Mucosa of stomach (tissue), 1 donor: Measurements from ENCODE around the gene SNAI1.
"Not testable (repeated sequence)": the region's sequence is repeated elsewhere in the genome, so short reads cannot be mapped to it uniquely, and the experiment has no call there.

Source experiments
- H3K27me3 ChIP-seq: one replicate; pipeline ENCODE4 v1.7.0; 2013; ENCODE audit warnings: mild to moderate bottlenecking, low read length; ENCODE audit not compliant: control insufficient read depth, insufficient read depth
- H3K36me3 ChIP-seq: one replicate; pipeline ENCODE4 v1.7.0; 2013; ENCODE audit warnings: low read length; ENCODE audit not compliant: control insufficient read depth, insufficient read depth
- H3K4me1 ChIP-seq: one replicate; pipeline ENCODE4 v1.7.0; 2013; ENCODE audit warnings: mild to moderate bottlenecking, low read length; ENCODE audit not compliant: control insufficient read depth, insufficient read depth
- H3K4me3 ChIP-seq: one replicate; pipeline ENCODE4 v1.7.0; 2013; ENCODE audit warnings: low read length
- H3K9ac ChIP-seq: one replicate; pipeline ENCODE4 v1.7.0; 2013; ENCODE audit warnings: mild to moderate bottlenecking, low read length, moderate library complexity
- H3K9me3 ChIP-seq: one replicate; pipeline ENCODE4 v1.7.0; 2013; ENCODE audit warnings: mild to moderate bottlenecking, low read length, moderate library complexity; ENCODE audit not compliant: control insufficient read depth
- donor health status: Pancreatic carcinoma.

Gene SNAI1

DNA sequence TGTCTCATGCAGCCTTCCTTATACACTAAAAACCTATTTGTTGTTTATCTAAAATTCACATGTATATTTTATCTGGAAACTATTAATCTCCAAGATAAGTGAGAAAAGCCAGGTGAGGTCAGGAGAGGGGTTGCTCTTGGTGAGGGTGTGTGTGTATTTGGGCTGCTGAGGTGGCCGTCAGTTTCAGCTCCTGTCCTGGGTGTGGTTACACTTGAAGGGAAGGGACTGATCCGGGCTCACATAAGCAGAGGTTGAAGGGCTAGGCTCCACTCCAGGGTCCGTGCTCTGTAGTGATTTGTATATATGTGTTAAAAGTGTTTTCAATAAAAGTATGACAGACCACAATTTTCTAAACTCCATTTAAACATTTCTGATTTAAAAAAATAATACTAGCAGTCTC lies 13.5 kb upstream of the SNAI1 start:
- Histone ChIP-seq H3K27me3 (no peaks in the 10 kb centered on the region), H3K9ac (no peak overlapping the region), H3K4me1 (peaks cover 17% of the 10 kb centered on the region), H3K4me3 (no peak overlapping the region), H3K36me3 (no peaks in the 10 kb centered on the region), H3K9me3 (no peaks in the 10 kb centered on the region)

DNA sequence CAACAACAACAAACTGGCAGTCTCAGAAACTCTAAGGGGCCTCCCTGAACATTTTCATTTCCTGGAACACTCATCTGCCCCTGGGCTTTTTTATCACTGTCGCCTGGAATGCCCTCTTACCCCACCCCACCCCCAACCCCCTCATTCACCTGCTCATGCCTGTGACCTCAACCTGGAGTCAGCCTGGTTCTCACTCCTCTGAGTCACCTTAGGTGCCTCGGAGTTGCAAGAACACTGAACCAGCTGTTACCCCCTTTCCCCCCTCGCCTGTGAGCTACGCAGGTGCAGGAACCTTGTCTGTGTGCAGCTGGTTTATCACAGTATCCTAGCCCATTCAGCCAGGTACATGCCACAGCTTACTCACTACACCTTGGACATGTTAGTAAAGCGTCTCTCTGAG lies 12.8 kb upstream of the SNAI1 start:
- Histone ChIP-seq H3K4me3 (no peak overlapping the region), H3K27me3 (no peaks in the 10 kb centered on the region), H3K9me3 (no peaks in the 10 kb centered on the region), H3K36me3 (no peaks in the 10 kb centered on the region), H3K9ac (no peak overlapping the region), H3K4me1 (peaks cover 17% of the 10 kb centered on the region)

DNA sequence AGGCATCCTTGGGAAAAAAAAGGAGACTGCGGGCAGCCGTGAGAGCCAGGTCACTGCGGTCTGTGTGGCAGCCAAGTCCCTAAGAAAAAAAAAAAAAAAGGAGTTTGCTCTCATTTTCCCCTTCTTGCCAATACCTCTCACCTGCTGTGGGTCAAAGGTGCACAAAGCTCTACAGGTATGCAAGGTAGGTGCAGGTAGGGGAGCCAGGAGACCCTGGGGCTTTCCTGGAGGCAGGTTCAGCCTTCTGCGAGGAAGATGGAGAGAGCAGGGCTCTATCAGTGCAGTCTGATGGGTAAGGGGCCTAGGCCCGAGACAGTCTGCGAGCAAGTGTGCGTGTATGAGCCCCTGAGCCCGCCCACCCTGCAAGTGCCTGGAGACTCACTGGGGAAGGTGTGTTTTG lies 12.3 kb upstream of the SNAI1 start:
- Histone ChIP-seq H3K4me3 (no peak overlapping the region), H3K36me3 (no peaks in the 10 kb centered on the region), H3K4me1 (peaks cover 17% of the 10 kb centered on the region), H3K9me3 (no peaks in the 10 kb centered on the region), H3K9ac (no peak overlapping the region), H3K27me3 (no peaks in the 10 kb centered on the region)

DNA sequence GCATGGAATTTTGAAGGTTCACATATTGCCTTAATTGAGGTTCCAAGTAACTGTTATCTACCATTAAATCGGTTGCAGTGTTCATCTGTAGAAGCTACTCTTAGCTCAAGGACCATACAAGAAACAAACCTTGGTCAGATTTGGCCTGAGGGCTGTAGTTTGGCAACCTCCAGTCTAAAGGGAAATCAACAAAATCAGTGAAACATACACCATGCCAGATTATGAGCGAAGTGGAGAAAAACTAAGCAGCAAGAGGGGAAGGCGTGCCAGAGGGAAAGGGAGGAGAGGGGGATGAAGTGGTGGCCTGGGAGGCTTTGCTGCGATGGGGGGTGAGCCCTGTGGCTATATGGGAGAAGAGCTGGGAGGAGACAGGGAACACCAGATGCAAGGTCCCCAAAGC lies 8.8 kb upstream of the SNAI1 start:
- Histone ChIP-seq H3K4me1 (peaks cover 27% of the 10 kb centered on the region), H3K9ac (no peak overlapping the region), H3K4me3 (no peak overlapping the region), H3K36me3 (no peaks in the 10 kb centered on the region), H3K27me3 (peaks cover 3% of the 10 kb centered on the region), H3K9me3 (no peaks in the 10 kb centered on the region)

DNA sequence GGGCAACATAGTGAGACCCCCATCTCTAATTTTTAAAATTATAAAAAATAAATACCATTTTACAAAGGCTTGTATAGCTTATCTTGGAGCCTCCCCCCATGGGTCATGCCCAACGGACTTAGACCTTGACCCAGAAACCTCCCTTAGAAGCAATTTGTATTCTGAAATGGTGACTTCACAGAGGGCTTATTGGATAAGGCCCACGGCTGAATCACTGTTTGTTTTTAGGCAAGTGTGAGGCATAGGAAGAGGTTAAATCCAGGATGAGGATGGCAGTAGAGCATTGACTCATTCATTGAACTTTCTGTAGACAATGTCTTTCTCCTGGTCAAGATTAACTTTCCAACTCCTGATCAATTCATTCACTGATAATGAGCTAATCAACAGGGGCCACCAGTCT lies 6.2 kb upstream of the SNAI1 start:
- Histone ChIP-seq H3K4me1 (peaks cover 21% of the 10 kb centered on the region), H3K27me3 (peaks cover 11% of the 10 kb centered on the region), H3K4me3 (no peak overlapping the region), H3K36me3 (no peaks in the 10 kb centered on the region), H3K9ac (no peak overlapping the region), H3K9me3 (no peaks in the 10 kb centered on the region)

DNA sequence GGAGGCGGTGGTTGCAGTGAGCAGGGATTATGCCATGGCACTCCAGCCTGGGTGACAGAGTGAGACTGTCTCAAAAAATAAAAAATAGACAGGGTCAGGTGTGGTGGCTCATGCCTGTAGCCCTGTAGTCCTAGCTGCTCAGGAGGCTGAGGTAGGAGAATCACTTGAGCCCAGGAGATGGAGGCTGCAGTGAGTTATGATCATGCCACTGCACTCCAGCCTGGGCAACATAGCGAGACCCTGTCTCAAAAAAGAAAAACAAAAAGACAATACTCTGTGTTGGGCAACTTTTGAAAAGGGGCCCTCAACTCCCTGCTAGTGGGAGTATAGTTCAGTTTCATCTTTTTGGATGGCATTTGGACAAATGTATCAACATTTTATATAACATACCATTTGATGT lies 5.0 kb upstream of the SNAI1 start:
- not testable (repeated sequence) for H3K4me3 ChIP-seq

DNA sequence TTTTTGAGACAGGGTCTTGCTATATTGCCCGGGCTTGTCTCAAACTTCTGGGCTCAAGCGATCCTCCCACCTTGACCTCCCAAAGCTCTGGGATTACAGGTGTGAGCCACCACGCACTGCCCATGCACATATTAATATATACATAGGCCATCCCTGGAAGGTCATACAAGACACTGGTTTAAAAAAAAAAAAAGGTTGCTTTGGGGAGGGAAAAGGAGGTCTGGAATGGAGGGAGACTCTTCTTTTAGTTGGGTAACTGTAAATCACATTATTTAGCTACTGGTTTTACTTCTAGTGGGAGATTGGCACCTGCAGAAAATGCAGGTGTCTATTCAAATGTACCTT lies 4.1 kb upstream of the SNAI1 start:
- H3K27me3 ChIP-seq = peaks cover 11% of the 10 kb centered on the region
- peak overlapping the region; percentile 37 for H3K9ac ChIP-seq
- no peaks in the 10 kb centered on the region for H3K9me3 ChIP-seq
- peaks cover 38% of the 10 kb centered on the region for H3K4me1 ChIP-seq
- no peaks in the 10 kb centered on the region for H3K36me3 ChIP-seq
- no peak overlapping the region for H3K4me3 ChIP-seq

More for the DNA sequence above, 5.0 kb upstream of the SNAI1 start:
- Histone ChIP-seq H3K27me3 (peaks cover 11% of the 10 kb centered on the region), H3K4me1 (peaks cover 30% of the 10 kb centered on the region)
- H3K9ac ChIP-seq, H3K36me3 ChIP-seq, H3K9me3 ChIP-seq: not testable (repeated sequence)

DNA sequence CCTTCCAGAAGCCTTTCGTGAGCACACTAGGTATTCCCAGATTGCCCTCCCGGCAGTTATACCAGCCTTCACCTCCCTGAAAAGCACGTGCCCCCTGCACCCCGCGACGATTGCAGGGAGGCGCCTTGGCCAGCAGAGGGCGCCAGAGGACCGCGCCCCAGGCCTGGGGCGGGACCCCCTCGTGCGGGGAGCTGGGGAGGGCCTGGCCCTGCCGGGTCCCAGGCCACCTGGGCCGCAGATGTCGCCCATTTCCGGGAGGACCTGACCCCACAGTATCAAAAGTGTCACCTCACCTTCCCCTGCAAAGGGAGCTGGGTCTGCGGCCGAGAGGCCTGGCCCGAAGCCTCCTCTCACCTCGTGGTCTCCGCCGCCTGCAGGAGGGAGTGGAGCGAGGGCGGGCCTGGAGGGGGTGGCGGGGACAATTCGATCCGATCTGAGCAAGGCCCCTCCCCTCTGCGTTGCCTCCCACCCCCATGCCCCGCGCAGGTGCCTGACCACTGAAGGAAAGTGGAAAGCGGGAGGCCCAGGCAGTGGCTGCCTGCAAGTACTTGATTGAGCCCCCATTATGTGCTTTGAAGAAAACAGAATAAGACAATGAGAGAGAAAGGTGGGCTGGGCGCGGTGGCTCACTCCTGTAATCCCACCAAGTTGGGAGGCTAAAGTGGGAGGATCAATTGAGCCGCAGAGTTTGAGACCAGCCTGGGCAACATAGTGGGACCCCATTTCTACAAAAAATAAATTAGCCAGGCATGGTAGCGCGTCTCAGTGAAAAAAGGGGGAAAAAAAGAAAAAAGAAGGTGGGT lies 3.5 kb upstream of the SNAI1 start:
- H3K9ac ChIP-seq = peak overlapping the region; percentile 37
- peak overlapping the region; percentile 8 for H3K4me3 ChIP-seq
- peaks cover 39% of the 10 kb centered on the region for H3K4me1 ChIP-seq
- no peaks in the 10 kb centered on the region for H3K9me3 ChIP-seq
- peaks cover 11% of the 10 kb centered on the region for H3K27me3 ChIP-seq
- no peaks in the 10 kb centered on the region for H3K36me3 ChIP-seq

DNA sequence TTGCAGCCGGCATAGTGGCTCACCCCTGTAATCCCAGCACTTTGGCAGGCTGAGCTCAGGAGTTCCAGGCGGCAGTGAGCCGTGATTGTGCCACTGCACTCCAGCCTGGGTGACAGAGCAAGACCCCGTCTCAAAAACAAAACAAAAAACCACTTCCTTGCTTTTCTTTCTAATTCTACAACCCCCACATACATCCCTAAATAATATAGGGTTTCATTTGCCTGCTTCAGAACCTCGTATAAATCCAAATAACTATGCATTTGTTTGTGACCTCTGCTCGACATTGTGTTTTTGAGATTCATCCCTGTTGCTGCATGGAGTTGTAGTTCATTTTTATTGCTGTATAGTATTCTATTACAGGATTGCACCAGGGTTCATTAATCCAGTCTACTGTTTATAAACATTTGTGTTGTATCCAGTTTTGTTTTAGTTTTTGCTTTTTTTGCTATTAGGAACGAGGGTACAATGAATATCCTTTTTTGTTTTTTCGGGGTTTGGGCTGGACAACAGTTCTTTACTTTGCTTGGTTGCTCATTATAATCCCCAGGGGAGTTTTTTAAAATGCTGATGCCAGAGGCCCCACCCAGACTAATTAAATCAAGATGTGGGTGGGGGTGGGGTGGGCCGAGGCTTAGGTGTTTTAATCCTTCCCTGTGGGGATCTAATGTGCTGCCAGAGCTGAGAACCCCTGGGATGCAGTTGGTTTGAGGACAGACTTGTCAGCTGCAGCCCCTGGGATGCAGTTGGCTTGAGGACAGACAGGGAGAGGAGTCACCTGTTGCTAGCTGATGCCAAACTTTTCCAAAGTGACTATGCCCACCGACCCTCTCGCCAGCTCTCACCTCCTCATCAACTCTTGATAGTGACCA lies 2.4 kb upstream of the SNAI1 start:
- Histone ChIP-seq H3K9me3 (no peaks in the 10 kb centered on the region), H3K27me3 (peaks cover 11% of the 10 kb centered on the region), H3K36me3 (no peaks in the 10 kb centered on the region), H3K4me1 (peaks cover 39% of the 10 kb centered on the region), H3K9ac (no peak overlapping the region), H3K4me3 (no peak overlapping the region)

DNA sequence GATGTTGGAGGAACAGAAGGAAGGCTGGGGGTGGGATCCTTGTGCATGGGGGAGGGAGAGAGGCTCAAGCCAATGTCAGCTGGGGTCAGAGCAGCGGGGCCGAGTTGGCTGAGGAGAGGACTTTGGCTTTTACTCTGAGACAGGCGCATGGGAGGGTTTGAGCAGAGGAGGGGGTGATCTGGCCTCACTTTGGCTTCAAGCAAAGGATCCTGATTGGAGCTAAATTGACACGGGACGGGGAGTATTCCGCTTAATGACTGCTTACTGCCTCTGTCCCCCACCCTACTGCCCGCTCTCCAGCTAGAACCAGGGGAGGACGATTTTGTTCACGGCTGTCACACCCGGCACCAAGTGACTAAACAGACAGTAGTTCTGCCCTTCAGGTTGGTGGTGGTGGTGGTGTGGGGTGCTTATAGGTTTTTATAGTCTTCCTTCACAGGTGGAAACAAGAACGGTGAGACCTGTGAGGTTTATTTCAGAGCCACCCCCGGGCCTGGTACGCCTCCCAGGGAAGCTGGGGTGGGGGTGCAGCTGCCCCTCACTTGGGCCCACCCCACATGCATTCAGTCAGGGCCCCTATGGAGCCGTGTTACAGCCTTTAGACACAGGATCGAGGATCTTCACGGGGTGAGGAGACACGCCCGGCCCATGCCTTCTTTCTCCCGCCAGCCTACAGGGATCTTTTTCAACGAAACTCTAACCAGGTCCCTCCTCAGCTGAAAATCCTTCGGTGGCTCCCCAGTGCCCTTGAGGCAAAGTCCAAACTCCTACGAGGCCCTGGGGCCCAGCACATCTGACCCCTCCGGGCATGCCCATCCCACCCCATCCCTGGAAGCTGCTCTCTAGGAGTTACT lies 1.3 kb upstream of the SNAI1 start:
- Histone ChIP-seq H3K9me3 (no peaks in the 10 kb centered on the region), H3K36me3 (no peaks in the 10 kb centered on the region), H3K4me3 (no peak overlapping the region), H3K27me3 (peaks cover 11% of the 10 kb centered on the region), H3K9ac (no peak overlapping the region), H3K4me1 (peaks cover 38% of the 10 kb centered on the region)

DNA sequence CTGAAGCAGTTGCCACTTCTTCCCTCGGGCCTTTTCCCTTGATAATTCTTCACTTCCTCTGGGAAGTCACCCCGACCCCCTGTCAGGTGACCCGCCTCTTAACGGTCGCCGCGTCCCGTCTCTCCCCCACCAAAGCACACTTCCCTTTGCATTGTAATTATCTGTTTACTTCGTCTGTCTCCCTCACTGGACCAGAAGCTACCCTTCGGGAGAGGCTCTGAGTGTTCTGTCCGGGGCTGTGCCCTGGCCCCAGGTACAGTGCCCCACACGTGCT lies 771 bp upstream of the SNAI1 start:
- Histone ChIP-seq H3K9ac (no peak overlapping the region), H3K36me3 (no peaks in the 10 kb centered on the region), H3K4me1 (peaks cover 32% of the 10 kb centered on the region), H3K27me3 (peaks cover 11% of the 10 kb centered on the region), H3K9me3 (no peaks in the 10 kb centered on the region), H3K4me3 (no peak overlapping the region)
